ENCODE data around the gene STK11IP. TPM values are rescaled to one million over a fixed set of nuclear protein-coding genes. Genes with fewer than 3 reads are reported as not detected.
"Not testable (repeated sequence)": the region's sequence is repeated elsewhere in the genome, so short reads cannot be mapped to it uniquely, and the experiment has no call there.

The STK11IP gene
- polyA plus RNA-seq, 3 donors = 23.9 to 33.0 (median 32.8) TPM

GRCh38 chr2:219645631-219646527, 48.2 kb downstream of the STK11IP start:
- DNase-seq = no peak

- DNase-seq = no peak
Measured at GRCh38 chr2:219648176-219648575, 50.5 kb downstream of the STK11IP start.

- no peak for DNase-seq
Measured at GRCh38 chr2:219648963-219649362, 51.3 kb downstream of the STK11IP start.

- no peak for DNase-seq
Measured at GRCh38 chr2:219650426-219651248, 53.0 kb downstream of the STK11IP start.

GRCh38 chr2:219651656-219652055, 54.0 kb downstream of the STK11IP start:
- DNase-seq = not testable (repeated sequence)

GRCh38 chr2:219656526-219656925, 58.9 kb downstream of the STK11IP start:
- DNase-seq = peak; percentile 42

- no peak for DNase-seq
Measured at GRCh38 chr2:219658196-219658846, 60.7 kb downstream of the STK11IP start.

GRCh38 chr2:219658874-219659273, 61.2 kb downstream of the STK11IP start:
- DNase-seq = no peak

- no peak for DNase-seq
Measured at GRCh38 chr2:219661197-219661954, 63.7 kb downstream of the STK11IP start.

- DNase-seq = no peak
Measured at GRCh38 chr2:219661955-219662395, 64.3 kb downstream of the STK11IP start.

GRCh38 chr2:219662566-219662965, 64.9 kb downstream of the STK11IP start:
- no peak for DNase-seq

GRCh38 chr2:219663116-219663762, 65.6 kb downstream of the STK11IP start:
- no peak for DNase-seq

- DNase-seq = no peak
Measured at GRCh38 chr2:219664041-219664440, 66.4 kb downstream of the STK11IP start.

GRCh38 chr2:219664944-219665343, 67.3 kb downstream of the STK11IP start:
- DNase-seq = peak; percentile 76

- DNase-seq = no peak
Measured at GRCh38 chr2:219665926-219666325, 68.3 kb downstream of the STK11IP start.

Other genes starting within 250 kb of the STK11IP start
- gene DNPEP, start 209.9 kb upstream of the STK11IP start, polyA plus RNA-seq (ENCODE audit: insufficient read length in 3 of 3) = 10 to 100 TPM; 64.4 to 91.2 (median 66.4) TPM
- 1 to 10 TPM; 5.5 to 8.2 (median 6.0) TPM for gene DES, start 179.5 kb upstream of the STK11IP start, polyA plus RNA-seq (ENCODE audit: insufficient read length in 3 of 3)
- 10 to 100 TPM; 13.1 to 16.9 (median 13.5) TPM for gene SPEG, start 163.0 kb upstream of the STK11IP start, polyA plus RNA-seq (ENCODE audit: insufficient read length in 3 of 3)
- gene GMPPA, start 99.0 kb upstream of the STK11IP start, polyA plus RNA-seq (ENCODE audit: insufficient read length in 3 of 3) = 10 to 100 TPM; 35.6 to 40.0 (median 39.0) TPM
- gene ASIC4, start 83.4 kb upstream of the STK11IP start, polyA plus RNA-seq (ENCODE audit: insufficient read length in 3 of 3) = under 1 TPM; 0.12 to 0.21 (median 0.18) TPM
- 10 to 100 TPM; 29.3 to 45.3 (median 34.6) TPM for gene CHPF, start 54.0 kb upstream of the STK11IP start, polyA plus RNA-seq (ENCODE audit: insufficient read length in 3 of 3)
- gene TMEM198, start 53.8 kb upstream of the STK11IP start, polyA plus RNA-seq (ENCODE audit: insufficient read length in 3 of 3) = 1 to 10 TPM; 3.1 to 4.1 (median 3.8) TPM
- gene OBSL1, start 26.3 kb upstream of the STK11IP start, polyA plus RNA-seq (ENCODE audit: insufficient read length in 3 of 3) = 100 to 1,000 TPM; 150 to 189 (median 179) TPM
- 1 to 10 TPM in 2 of 3 donors, under 1 TPM in 1; 0.87 to 3.1 (median 2.9) TPM for gene INHA, start 25.5 kb upstream of the STK11IP start, polyA plus RNA-seq (ENCODE audit: insufficient read length in 3 of 3)
- 10 to 100 TPM in 1 of 3 donors, 1 to 10 TPM in 2; 9.5 to 13.5 (median 9.7) TPM for gene SLC4A3, start 29.8 kb downstream of the STK11IP start, polyA plus RNA-seq (ENCODE audit: insufficient read length in 3 of 3)